ENCODE results near the gene KLHL6. TPM values are rescaled to one million over a fixed set of nuclear protein-coding genes. Genes with fewer than 3 reads are reported as not detected.
"Not testable (repeated sequence)": the region's sequence is repeated elsewhere in the genome, so short reads cannot be mapped to it uniquely, and the experiment has no call there.

KLHL6 gene
- polyA plus RNA-seq, 6 donors from 2014 or later: 5.0 to 22.1 (median 12.7) TPM

DNA sequence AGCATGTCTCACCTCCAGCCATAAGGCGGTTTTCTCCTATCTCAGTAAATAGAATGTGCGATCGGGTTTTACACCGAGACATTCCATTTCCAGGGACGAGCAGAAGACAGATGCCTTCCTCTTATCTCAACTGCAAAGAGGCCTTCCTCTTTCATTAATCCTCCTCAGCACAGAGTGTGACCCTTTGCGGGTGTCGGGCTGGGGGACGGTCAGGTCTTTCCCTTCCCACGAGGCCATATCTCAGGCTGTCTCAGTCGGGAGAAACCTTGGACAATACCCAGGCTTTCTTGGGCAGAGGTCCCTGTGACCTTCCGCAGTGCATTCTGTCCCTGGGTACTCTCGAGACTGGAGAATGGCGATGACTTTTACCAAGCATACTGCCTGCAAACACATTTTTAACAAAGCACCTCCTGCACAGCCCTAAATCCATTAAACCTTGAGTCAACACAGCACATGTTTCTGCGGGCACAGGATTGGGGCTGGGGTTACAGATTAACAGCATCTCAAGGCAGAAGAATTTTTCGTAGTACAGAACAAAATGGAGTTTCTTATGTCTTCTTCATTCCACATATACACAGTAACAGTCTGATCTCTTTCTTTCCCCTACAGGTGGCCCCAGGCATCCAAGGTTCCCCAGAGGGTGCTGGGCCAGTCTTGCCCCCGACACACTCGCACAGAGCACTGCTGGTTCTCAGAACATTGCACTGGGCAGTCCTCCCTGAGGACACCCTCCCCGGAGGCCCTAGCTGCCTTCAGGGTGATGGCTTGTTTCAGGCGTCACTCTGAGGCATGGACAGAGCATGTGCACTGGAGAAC is 34.6 kb downstream of the KLHL6 start:
- not testable (repeated sequence) for H3K27me3 Mint-ChIP-seq; ATAC-seq (ENCODE audit: low read depth in 2 of 2); H3K9me3 Mint-ChIP-seq; H3K4me3 Mint-ChIP-seq; DNase-seq
- peaks cover 12 to 24% of the 10 kb centered on the region in 2 donors for H3K36me3 Mint-ChIP-seq
- H3K4me1 Mint-ChIP-seq: peaks cover 37 to 66% (median 44%) of the 10 kb centered on the region in 3 donors
- peak overlapping the region in 4 of 6 donors; percentile 3 to 74 (median 67) for H3K27ac Mint-ChIP-seq

DNA sequence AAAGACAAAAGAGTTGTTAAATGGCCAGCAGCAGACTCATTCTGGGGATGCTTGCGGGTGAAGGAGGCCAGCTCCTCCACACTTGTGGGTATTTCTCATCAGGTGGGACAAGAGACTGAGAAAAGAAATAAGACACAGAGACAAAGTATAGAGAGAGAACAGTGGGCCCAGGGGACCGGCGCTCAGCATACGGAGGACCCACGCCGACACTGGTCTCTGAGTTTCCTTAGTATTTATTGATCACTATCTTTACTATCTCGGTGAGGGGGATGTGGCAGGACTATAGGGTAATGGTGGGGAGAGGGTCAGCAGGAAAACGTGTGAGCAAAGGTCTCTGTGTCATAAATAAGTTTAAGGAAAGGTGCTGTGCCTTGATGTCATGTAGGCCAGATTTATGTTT is 35.2 kb downstream of the KLHL6 start:
- Mint-ChIP-seq H3K27ac (peak overlapping the region in 3 of 6 donors; percentile 14 to 74 (median 64)), H3K4me1 (peaks cover 33 to 65% (median 45%) of the 10 kb centered on the region in 3 donors), H3K36me3 (peaks cover 8 to 21% of the 10 kb centered on the region in 2 donors)
- DNase-seq; ATAC-seq (ENCODE audit: low read depth in 2 of 2); H3K9me3 Mint-ChIP-seq; H3K27me3 Mint-ChIP-seq; H3K4me3 Mint-ChIP-seq: not testable (repeated sequence)

DNA sequence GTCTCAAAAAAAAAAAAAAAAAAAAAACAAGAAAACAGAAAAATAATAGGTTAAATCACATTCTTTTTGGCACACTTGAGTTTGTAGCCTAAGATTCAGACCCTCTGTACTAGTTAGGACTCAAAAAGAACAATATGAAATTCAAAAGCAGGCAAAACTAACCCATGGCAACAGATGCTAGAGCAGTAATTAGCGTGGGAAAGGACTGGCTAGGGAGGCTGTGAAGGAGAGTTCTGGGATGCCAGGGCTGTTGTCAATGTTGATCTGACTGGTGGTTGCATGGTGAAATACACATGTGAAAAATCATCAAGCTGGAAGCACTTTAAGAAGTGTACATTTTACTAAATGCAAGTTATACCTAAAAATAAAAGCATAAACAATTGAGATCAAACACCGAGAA is 35.6 kb downstream of the KLHL6 start:
- H3K27me3 Mint-ChIP-seq: no peaks in the 10 kb centered on the region
- H3K36me3 Mint-ChIP-seq: peaks cover 5 to 17% of the 10 kb centered on the region in 2 donors
- no peak for DNase-seq
- peak overlapping the region in 1 of 8 donors; percentile 1 for H3K4me3 Mint-ChIP-seq
- H3K9me3 Mint-ChIP-seq: no peaks in the 10 kb centered on the region
- peak overlapping the region in 1 of 6 donors; percentile 64 for H3K27ac Mint-ChIP-seq
- peaks cover 31 to 65% (median 41%) of the 10 kb centered on the region in 3 donors for H3K4me1 Mint-ChIP-seq
- ATAC-seq (ENCODE audit: low read depth in 2 of 2): no peak

DNA sequence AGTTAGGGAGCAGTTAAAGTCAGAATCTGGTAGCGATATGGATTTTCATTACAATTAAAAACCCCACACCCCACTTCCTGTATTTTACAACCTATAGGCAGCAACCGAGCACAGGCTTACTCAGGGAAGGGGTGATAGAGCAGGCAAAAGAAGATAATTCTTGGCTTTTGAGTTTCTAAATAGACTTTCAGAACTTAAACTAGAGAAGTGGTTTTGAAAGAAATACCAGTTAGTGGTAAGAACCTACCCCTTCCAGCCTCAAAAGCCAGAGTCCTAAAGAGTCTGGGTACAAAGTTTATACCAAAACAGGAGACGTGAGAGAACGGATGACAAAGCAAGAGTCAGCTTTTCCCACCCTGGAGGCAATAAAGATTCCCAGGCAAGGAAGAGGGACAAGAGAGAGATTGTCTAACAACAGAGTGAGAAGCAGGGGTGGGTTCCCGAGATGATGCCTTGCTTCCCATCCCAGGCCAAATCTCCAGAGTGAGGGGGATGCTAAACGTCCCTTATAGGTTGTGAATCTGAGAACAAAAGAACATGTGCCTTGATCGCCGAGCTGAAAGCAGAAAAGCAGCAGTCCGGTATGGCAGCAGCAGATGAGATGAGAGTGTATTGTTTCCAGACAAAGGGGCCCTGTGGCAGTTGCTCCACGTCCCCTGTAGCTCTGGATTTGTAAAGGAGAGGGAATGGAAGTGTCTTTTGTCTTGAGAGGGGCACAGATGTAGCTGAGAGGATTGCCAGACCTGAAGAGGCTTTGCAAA is 36.8 kb downstream of the KLHL6 start:
- ATAC-seq (ENCODE audit: low read depth in 2 of 2) (no peak), DNase-seq (no peak)
- Mint-ChIP-seq H3K27me3 (no peaks in the 10 kb centered on the region), H3K27ac (peak overlapping the region; percentile 54 to 87 (median 66)), H3K4me1 (peaks cover 40 to 71% (median 46%) of the 10 kb centered on the region in 3 donors), H3K9me3 (no peaks in the 10 kb centered on the region), H3K36me3 (peaks cover 11 to 16% of the 10 kb centered on the region in 2 donors), H3K4me3 (peak overlapping the region in 1 of 8 donors; percentile 17)

- H3K9me3 Mint-ChIP-seq: no peaks in the 10 kb centered on the region
- ATAC-seq (ENCODE audit: low read depth in 2 of 2) (no peak), DNase-seq (no peak)
- H3K4me3 Mint-ChIP-seq: no peak overlapping the region
- no peaks in the 10 kb centered on the region for H3K27me3 Mint-ChIP-seq
- peaks cover 11 to 16% of the 10 kb centered on the region in 2 donors for H3K36me3 Mint-ChIP-seq
- H3K4me1 Mint-ChIP-seq: peaks cover 46 to 75% (median 47%) of the 10 kb centered on the region in 3 donors
- peak overlapping the region in 5 of 6 donors; percentile 10 to 95 (median 90) for H3K27ac Mint-ChIP-seq
Observed at GRCh38 chr3:183517607-183518006, 37.9 kb downstream of the KLHL6 start.

DNA sequence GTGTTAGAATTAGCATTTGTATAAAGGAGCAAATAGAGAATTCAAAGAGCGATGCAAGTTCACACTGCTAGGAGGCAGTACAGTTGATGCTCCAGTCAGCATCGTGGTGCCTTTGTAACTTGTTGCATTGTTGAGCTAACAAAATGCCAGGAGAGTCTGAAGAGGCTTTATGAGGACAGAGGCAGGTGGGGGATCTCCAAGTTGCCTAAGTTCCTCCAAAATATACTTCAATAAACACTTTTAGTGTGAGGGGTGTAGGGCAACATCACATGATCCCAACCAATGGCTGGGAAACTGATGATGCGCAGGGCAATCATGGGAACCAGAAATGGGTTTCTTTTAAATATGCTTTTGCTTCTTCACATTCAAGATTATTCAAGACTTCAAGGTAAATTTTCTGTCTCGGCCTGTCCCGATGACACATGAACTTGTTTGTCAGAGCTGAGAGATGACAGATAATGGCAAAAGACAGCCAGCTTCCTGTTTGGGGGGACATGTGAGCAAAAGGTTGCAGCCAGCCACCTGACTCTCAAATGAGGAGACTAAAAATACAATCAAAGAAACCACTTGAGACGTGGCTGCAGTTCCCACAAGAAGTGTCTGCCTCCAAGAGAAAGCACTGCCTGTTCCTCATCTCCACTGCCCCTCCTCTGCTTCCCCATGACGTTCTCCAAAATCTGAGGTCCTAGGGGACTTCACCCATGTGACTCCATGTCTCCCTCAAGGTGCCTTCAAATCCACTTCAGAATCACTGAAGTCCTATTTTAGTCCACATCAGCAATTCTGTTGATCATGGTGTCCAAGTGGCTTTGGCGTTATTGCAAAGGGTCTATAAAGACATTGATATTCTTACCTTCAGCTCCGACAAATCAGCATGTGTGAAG is 39.3 kb downstream of the KLHL6 start:
- H3K36me3 Mint-ChIP-seq: peaks cover 11 to 16% of the 10 kb centered on the region in 2 donors
- no peaks in the 10 kb centered on the region for H3K9me3 Mint-ChIP-seq
- H3K27me3 Mint-ChIP-seq: no peaks in the 10 kb centered on the region
- peak; percentile 59 to 62 for ATAC-seq (ENCODE audit: low read depth in 2 of 2)
- peaks cover 57 to 82% (median 58%) of the 10 kb centered on the region in 3 donors for H3K4me1 Mint-ChIP-seq
- H3K4me3 Mint-ChIP-seq: peak overlapping the region in 6 of 8 donors; percentile 8 to 67 (median 27)
- H3K27ac Mint-ChIP-seq: peak overlapping the region; percentile 87 to 96 (median 94)
- peak; percentile 66 for DNase-seq

DNA sequence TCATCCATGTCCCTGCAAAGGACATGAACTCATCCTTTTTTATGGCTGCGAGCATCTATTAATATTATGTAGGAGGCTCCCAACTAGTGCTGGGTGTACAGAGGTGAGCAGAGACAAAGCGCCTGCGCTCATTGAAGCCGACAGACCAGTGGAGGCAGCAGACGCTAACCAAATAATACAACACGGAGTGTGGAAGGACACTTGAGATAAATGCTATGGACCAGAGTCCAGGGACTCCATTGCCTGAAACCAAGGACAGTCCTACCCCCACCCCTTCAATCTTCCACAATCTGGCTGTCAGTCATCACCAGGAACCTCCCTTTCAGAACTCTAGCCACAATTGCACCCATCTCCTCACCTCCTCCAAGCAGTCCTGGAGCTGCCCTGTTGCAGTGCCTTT is 41.5 kb downstream of the KLHL6 start:
- H3K36me3 Mint-ChIP-seq: peaks cover 11 to 13% of the 10 kb centered on the region in 2 donors
- H3K27ac Mint-ChIP-seq: peak overlapping the region; percentile 44 to 98 (median 83)

DNA sequence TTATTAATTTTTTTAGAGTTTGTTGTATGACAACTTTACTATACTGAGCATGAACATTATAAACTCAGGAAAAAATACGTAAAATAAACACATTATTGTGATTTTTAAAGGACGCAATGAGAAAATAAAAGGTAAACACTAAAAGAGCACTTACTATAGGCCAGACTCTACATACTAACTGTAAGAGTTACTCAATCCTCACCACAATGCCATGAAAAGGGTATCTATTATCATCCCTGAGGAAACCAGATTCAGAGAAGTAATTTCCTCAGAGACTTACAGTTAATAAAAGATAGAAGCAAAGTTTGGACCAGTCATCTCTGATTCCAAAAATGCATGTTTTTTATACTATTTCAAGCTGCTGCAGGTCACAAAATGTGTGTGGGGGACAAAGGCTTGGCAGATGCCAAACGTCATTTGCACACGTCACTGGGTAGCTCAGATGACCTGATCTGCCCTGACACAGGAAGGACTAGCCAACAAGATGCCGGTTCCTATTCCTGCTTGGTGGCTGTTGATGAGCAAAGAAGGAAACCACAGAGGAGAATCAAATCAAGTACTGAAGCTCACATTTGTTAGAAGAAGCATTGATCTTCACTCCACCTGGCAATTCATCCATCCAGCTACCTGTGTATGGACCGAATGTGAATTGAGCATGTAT is 42.3 kb downstream of the KLHL6 start:
- H3K27me3 Mint-ChIP-seq: no peaks in the 10 kb centered on the region
- ATAC-seq (ENCODE audit: low read depth in 2 of 2) (peak; percentile 66 to 70), DNase-seq (peak; percentile 60)
- peaks cover 53 to 73% (median 62%) of the 10 kb centered on the region in 3 donors for H3K4me1 Mint-ChIP-seq
- H3K4me3 Mint-ChIP-seq: peak overlapping the region in 2 of 8 donors; percentile 20 to 31
- peaks cover 13 to 16% of the 10 kb centered on the region in 2 donors for H3K36me3 Mint-ChIP-seq
- no peaks in the 10 kb centered on the region for H3K9me3 Mint-ChIP-seq
- H3K27ac Mint-ChIP-seq: peak overlapping the region in 5 of 6 donors; percentile 79 to 95 (median 92)

More for the DNA sequence above, 41.5 kb downstream of the KLHL6 start:
- DNase-seq: no peak
- no peak for ATAC-seq (ENCODE audit: low read depth in 2 of 2)
- H3K9me3 Mint-ChIP-seq: no peaks in the 10 kb centered on the region
- H3K4me3 Mint-ChIP-seq: peak overlapping the region in 1 of 8 donors; percentile 64
- no peaks in the 10 kb centered on the region for H3K27me3 Mint-ChIP-seq
- H3K4me1 Mint-ChIP-seq: peaks cover 54 to 82% (median 66%) of the 10 kb centered on the region in 3 donors

- Mint-ChIP-seq H3K36me3 (peaks cover 18 to 22% of the 10 kb centered on the region in 2 donors), H3K27ac (peak overlapping the region; percentile 36 to 96 (median 92)), H3K4me3 (peak overlapping the region; percentile 16 to 87 (median 52)), H3K4me1 (peaks cover 48 to 57% (median 48%) of the 10 kb centered on the region in 3 donors)
- not testable (repeated sequence) for H3K9me3 Mint-ChIP-seq, H3K27me3 Mint-ChIP-seq
- DNase-seq: peak; percentile 18
- peak in 1 of 2 donors; percentile 16 for ATAC-seq (ENCODE audit: low read depth in 2 of 2)
Observed at GRCh38 chr3:183511286-183512131, 44.0 kb downstream of the KLHL6 start.

- Mint-ChIP-seq H3K27ac (peak overlapping the region in 2 of 6 donors; percentile 5 to 47), H3K4me1 (peaks cover 32 to 33% (median 32%) of the 10 kb centered on the region in 3 donors), H3K4me3 (no peak overlapping the region), H3K36me3 (peaks cover 39 to 41% of the 10 kb centered on the region in 2 donors), H3K27me3 (no peaks in the 10 kb centered on the region), H3K9me3 (peaks cover 4 to 17% (median 15%) of the 10 kb centered on the region in 7 donors)
- no peak for ATAC-seq (ENCODE audit: low read depth in 2 of 2)
- DNase-seq: no peak
Observed at GRCh38 chr3:183508821-183509220, 46.7 kb downstream of the KLHL6 start.

DNA sequence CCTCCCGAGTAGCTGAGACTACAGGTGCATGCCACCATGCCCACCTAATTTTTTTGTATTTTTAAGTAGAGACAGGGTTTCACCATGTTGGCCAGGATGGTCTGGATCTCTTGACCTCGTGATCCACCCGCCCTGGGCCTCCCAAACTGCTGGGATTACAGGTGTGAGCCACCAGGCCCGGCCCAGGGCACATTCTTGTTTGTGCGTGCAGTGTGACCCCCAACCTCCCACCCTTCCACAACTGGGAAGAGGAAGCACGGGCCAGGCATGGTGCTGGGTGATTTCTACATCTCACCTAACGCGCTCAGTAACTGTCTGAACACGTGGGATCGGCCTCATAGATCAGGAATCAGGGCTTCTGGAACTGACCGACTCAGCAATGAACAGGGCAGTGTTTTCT is 48.0 kb downstream of the KLHL6 start:
- Mint-ChIP-seq H3K4me3 (no peak overlapping the region), H3K27ac (no peak overlapping the region), H3K9me3 (peaks cover 4 to 17% (median 15%) of the 10 kb centered on the region in 7 donors), H3K4me1 (peaks cover 21 to 34% (median 24%) of the 10 kb centered on the region in 3 donors), H3K27me3 (no peaks in the 10 kb centered on the region), H3K36me3 (peaks cover 50 to 52% of the 10 kb centered on the region in 2 donors)
- DNase-seq (no peak), ATAC-seq (ENCODE audit: low read depth in 2 of 2) (no peak)

Measured in naive B cell (primary cell).